SK-N-MC (cell line): ENCODE results near the gene NEGR1.

Source experiments
- DNase-seq: peaks from one replicate; pipeline ENCODE4 v3.0.0-alpha.2; 2011; ENCODE audit warnings: low read depth, low spot score
- H3K27ac ChIP-seq: fragments of 200-600 bp; sonication (generic); 2 replicates; pipeline ENCODE4 v1.5.1; 2016; ENCODE audit warnings: mixed run types
- H3K36me3 ChIP-seq: fragments of 200-600 bp; sonication (generic); 2 replicates; pipeline ENCODE4 v1.6.1; 2017; ENCODE audit warnings: antibody characterized with exemption, low read length, mixed read lengths; ENCODE audit not compliant: insufficient read depth
- H3K4me3 ChIP-seq: fragments of 200-600 bp; sonication (generic); 2 replicates; pipeline ENCODE4 v1.5.1; 2016
- H3K9ac ChIP-seq: fragments of 200-600 bp; sonication (generic); 2 replicates; pipeline ENCODE4 v1.8.0; 2017; ENCODE audit warnings: mixed run types, mixed read lengths; ENCODE audit not compliant: insufficient read length
- H3K9me3 ChIP-seq: fragments of 200-600 bp; sonication (generic); 2 replicates; pipeline ENCODE4 v1.6.1; 2017; ENCODE audit warnings: low read depth, mild to moderate bottlenecking, antibody characterized with exemption, low read length, moderate library complexity, mixed read lengths
- EZH2 ChIP-seq: fragments of 200-600 bp; sonication (generic); IDR thresholded peaks from one replicate; pipeline ENCODE4 v1.6.1; 2017; ENCODE audit warnings: antibody characterized with exemption
- FOXP2 ChIP-seq: optimal IDR thresholded peaks from 2 replicates; pipeline ENCODE3; 2011; ENCODE audit warnings: mild to moderate bottlenecking, moderate library complexity; ENCODE audit not compliant: insufficient read depth; ENCODE audit errors: extremely low read length, control extremely low read depth
- POLR2AphosphoS5 ChIP-seq: IDR thresholded peaks from 2 replicates; pipeline ENCODE4 v1.6.1; 2012; ENCODE audit warnings: mild to moderate bottlenecking, low read depth, low read length, borderline replicate concordance

Gene NEGR1

GRCh38 chr1:71869326-71869725 is 413.0 kb downstream of the NEGR1 start:
- Histone ChIP-seq H3K9ac (no peak overlapping the region), H3K9me3 (no peaks in the 10 kb centered on the region), H3K36me3 (no peaks in the 10 kb centered on the region), H3K4me3 (no peak overlapping the region), H3K27ac (no peak overlapping the region)
- DNase-seq = no peak
- TF ChIP-seq POLR2AphosphoS5 (no peak), EZH2 (no peak), FOXP2 (no peak)

- no peaks in the 10 kb centered on the region for H3K9me3 ChIP-seq
- DNase-seq = no peak
- H3K9ac ChIP-seq = no peak overlapping the region
- H3K36me3 ChIP-seq = no peaks in the 10 kb centered on the region
- H3K4me3 ChIP-seq = no peak overlapping the region
- no peak for TF ChIP-seq POLR2AphosphoS5
- no peak for TF ChIP-seq FOXP2
- TF ChIP-seq EZH2 = no peak
- no peak overlapping the region for H3K27ac ChIP-seq
Measured at GRCh38 chr1:71862756-71863155, 419.6 kb downstream of the NEGR1 start.

- Histone ChIP-seq H3K4me3 (no peak overlapping the region), H3K27ac (no peak overlapping the region), H3K9me3 (no peaks in the 10 kb centered on the region), H3K36me3 (no peaks in the 10 kb centered on the region), H3K9ac (no peak overlapping the region)
- TF ChIP-seq FOXP2 = no peak
- no peak for TF ChIP-seq EZH2
- no peak for TF ChIP-seq POLR2AphosphoS5
- no peak for DNase-seq
Measured at GRCh38 chr1:71861022-71861421, 421.3 kb downstream of the NEGR1 start.

GRCh38 chr1:71859806-71860205 is 422.5 kb downstream of the NEGR1 start:
- Histone ChIP-seq H3K9me3 (no peaks in the 10 kb centered on the region), H3K27ac (no peak overlapping the region), H3K4me3 (no peak overlapping the region), H3K36me3 (no peaks in the 10 kb centered on the region), H3K9ac (no peak overlapping the region)
- TF ChIP-seq FOXP2 = no peak
- TF ChIP-seq POLR2AphosphoS5 = no peak
- no peak for TF ChIP-seq EZH2
- DNase-seq = no peak

GRCh38 chr1:71857862-71858261 is 424.5 kb downstream of the NEGR1 start:
- H3K36me3 ChIP-seq = no peaks in the 10 kb centered on the region
- no peaks in the 10 kb centered on the region for H3K9me3 ChIP-seq
- H3K9ac ChIP-seq = no peak overlapping the region
- no peak for TF ChIP-seq EZH2
- TF ChIP-seq POLR2AphosphoS5 = no peak; the same call in 1 of the 2 replicates
- TF ChIP-seq FOXP2 = no peak
- peak overlapping the region; percentile 64 for H3K4me3 ChIP-seq
- DNase-seq = peak; percentile 85
- peak overlapping the region; percentile 93 for H3K27ac ChIP-seq

- H3K4me3 ChIP-seq = no peak overlapping the region
- no peak overlapping the region for H3K9ac ChIP-seq
- DNase-seq = no peak
- TF ChIP-seq FOXP2 = no peak
- TF ChIP-seq EZH2 = no peak
- TF ChIP-seq POLR2AphosphoS5 = no peak
- H3K9me3 ChIP-seq = no peaks in the 10 kb centered on the region
- no peak overlapping the region for H3K27ac ChIP-seq
- no peaks in the 10 kb centered on the region for H3K36me3 ChIP-seq
Measured at GRCh38 chr1:71853360-71853759, 429.0 kb downstream of the NEGR1 start.

GRCh38 chr1:71850936-71851335 is 431.4 kb downstream of the NEGR1 start:
- no peak overlapping the region for H3K27ac ChIP-seq
- no peak for DNase-seq
- H3K9me3 ChIP-seq = no peaks in the 10 kb centered on the region
- no peak overlapping the region for H3K9ac ChIP-seq
- H3K36me3 ChIP-seq = no peaks in the 10 kb centered on the region
- no peak overlapping the region for H3K4me3 ChIP-seq
- TF ChIP-seq POLR2AphosphoS5 (no peak), FOXP2 (no peak), EZH2 (no peak)

- Histone ChIP-seq H3K4me3 (no peak overlapping the region), H3K9ac (no peak overlapping the region), H3K9me3 (no peaks in the 10 kb centered on the region), H3K27ac (no peak overlapping the region), H3K36me3 (no peaks in the 10 kb centered on the region)
- TF ChIP-seq FOXP2 = no peak
- TF ChIP-seq POLR2AphosphoS5 = no peak
- TF ChIP-seq EZH2 = no peak
- no peak for DNase-seq
Measured at GRCh38 chr1:71850515-71850914, 431.8 kb downstream of the NEGR1 start.

GRCh38 chr1:71843012-71843411 is 439.3 kb downstream of the NEGR1 start:
- Histone ChIP-seq H3K36me3 (no peaks in the 10 kb centered on the region), H3K4me3 (no peak overlapping the region), H3K9ac (no peak overlapping the region), H3K9me3 (no peaks in the 10 kb centered on the region), H3K27ac (no peak overlapping the region)
- no peak for DNase-seq
- TF ChIP-seq EZH2 (no peak), POLR2AphosphoS5 (no peak), FOXP2 (no peak)
